HUES48 (cell line): ENCODE data around the gene PPP1R8.

Experiments
- H3K27ac ChIP-seq: one replicate; pipeline ENCODE4 v1.7.0; 2013; ENCODE audit warnings: low read depth, low read length, inconsistent platforms
- H3K27me3 ChIP-seq: 2 replicates; pipeline ENCODE4 v1.6.1; 2013; ENCODE audit warnings: mild to moderate bottlenecking, low read length; ENCODE audit not compliant: control insufficient read depth, insufficient read depth
- H3K36me3 ChIP-seq: 2 replicates; pipeline ENCODE4 v1.6.1; 2013; ENCODE audit warnings: low read length; ENCODE audit not compliant: control insufficient read depth, insufficient read depth
- H3K4me1 ChIP-seq: 2 replicates; pipeline ENCODE4 v1.6.1; 2013; ENCODE audit warnings: mild to moderate bottlenecking, low read length; ENCODE audit not compliant: control insufficient read depth, insufficient read depth
- H3K4me3 ChIP-seq: 2 replicates; pipeline ENCODE4 v1.5.1; 2013; ENCODE audit warnings: mild to moderate bottlenecking, low read depth, low read length
- H3K9ac ChIP-seq: 2 replicates; pipeline ENCODE4 v1.6.1; 2013; ENCODE audit warnings: mild to moderate bottlenecking, low read depth, low read length, moderate library complexity
- H3K9me3 ChIP-seq: 2 replicates; pipeline ENCODE4 v1.6.1; 2013; ENCODE audit warnings: low read length; ENCODE audit not compliant: control insufficient read depth, insufficient read depth

Gene PPP1R8

GRCh38 chr1:27872802-27873551 is 42.4 kb downstream of the PPP1R8 start:
- Histone ChIP-seq H3K36me3 (no peaks in the 10 kb centered on the region), H3K4me1 (no peaks in the 10 kb centered on the region), H3K4me3 (peak overlapping the region; percentile 84), H3K27ac (no peak overlapping the region), H3K9ac (peak overlapping the region; percentile 10; the same call in 1 of the 2 replicates), H3K9me3 (no peaks in the 10 kb centered on the region), H3K27me3 (no peaks in the 10 kb centered on the region)

GRCh38 chr1:27873671-27874384 is 43.2 kb downstream of the PPP1R8 start:
- Histone ChIP-seq H3K9me3 (no peaks in the 10 kb centered on the region), H3K36me3 (no peaks in the 10 kb centered on the region), H3K27ac (no peak overlapping the region), H3K4me1 (no peaks in the 10 kb centered on the region), H3K9ac (no peak overlapping the region), H3K27me3 (no peaks in the 10 kb centered on the region), H3K4me3 (no peak overlapping the region)

- Histone ChIP-seq H3K9me3 (no peaks in the 10 kb centered on the region), H3K9ac (no peak overlapping the region), H3K27ac (no peak overlapping the region), H3K4me3 (no peak overlapping the region), H3K27me3 (no peaks in the 10 kb centered on the region), H3K36me3 (peaks cover 9% of the 10 kb centered on the region; the same call in 1 of the 2 replicates), H3K4me1 (no peaks in the 10 kb centered on the region)
These were observed 45.9 kb downstream of the PPP1R8 start for GRCh38 chr1:27876341-27877114.

GRCh38 chr1:27877115-27877416 is 46.5 kb downstream of the PPP1R8 start:
- Histone ChIP-seq H3K4me1 (no peaks in the 10 kb centered on the region), H3K27me3 (no peaks in the 10 kb centered on the region), H3K27ac (no peak overlapping the region), H3K4me3 (no peak overlapping the region), H3K9me3 (no peaks in the 10 kb centered on the region), H3K9ac (no peak overlapping the region), H3K36me3 (peaks cover 12% of the 10 kb centered on the region)

- Histone ChIP-seq H3K4me1 (no peaks in the 10 kb centered on the region), H3K4me3 (no peak overlapping the region), H3K27ac (no peak overlapping the region), H3K36me3 (peaks cover 22% of the 10 kb centered on the region), H3K27me3 (no peaks in the 10 kb centered on the region), H3K9me3 (no peaks in the 10 kb centered on the region), H3K9ac (no peak overlapping the region)
These were observed 47.5 kb downstream of the PPP1R8 start for GRCh38 chr1:27878039-27878438.

GRCh38 chr1:27878787-27879335 is 48.3 kb downstream of the PPP1R8 start:
- no peaks in the 10 kb centered on the region for H3K4me1 ChIP-seq
- H3K27ac ChIP-seq = no peak overlapping the region
- no peak overlapping the region for H3K9ac ChIP-seq
- no peak overlapping the region for H3K4me3 ChIP-seq
- peaks cover 28% of the 10 kb centered on the region for H3K36me3 ChIP-seq
- no peaks in the 10 kb centered on the region for H3K27me3 ChIP-seq
- H3K9me3 ChIP-seq = no peaks in the 10 kb centered on the region

- H3K9me3 ChIP-seq = no peaks in the 10 kb centered on the region
- no peak overlapping the region for H3K9ac ChIP-seq
- no peaks in the 10 kb centered on the region for H3K4me1 ChIP-seq
- no peaks in the 10 kb centered on the region for H3K27me3 ChIP-seq
- peaks cover 34% of the 10 kb centered on the region for H3K36me3 ChIP-seq
- no peak overlapping the region for H3K27ac ChIP-seq
- H3K4me3 ChIP-seq = no peak overlapping the region
These were observed 48.9 kb downstream of the PPP1R8 start for GRCh38 chr1:27879374-27880082.

GRCh38 chr1:27882543-27882903 is 51.9 kb downstream of the PPP1R8 start:
- Histone ChIP-seq H3K4me3 (no peak overlapping the region), H3K27me3 (no peaks in the 10 kb centered on the region), H3K9ac (no peak overlapping the region), H3K4me1 (no peaks in the 10 kb centered on the region), H3K36me3 (peaks cover 63% of the 10 kb centered on the region), H3K9me3 (no peaks in the 10 kb centered on the region), H3K27ac (no peak overlapping the region)

GRCh38 chr1:27883536-27883935 is 53.0 kb downstream of the PPP1R8 start:
- H3K27ac ChIP-seq = no peak overlapping the region
- H3K9me3 ChIP-seq = no peaks in the 10 kb centered on the region
- peaks cover 65% of the 10 kb centered on the region for H3K36me3 ChIP-seq
- no peaks in the 10 kb centered on the region for H3K4me1 ChIP-seq
- H3K9ac ChIP-seq = no peak overlapping the region
- no peak overlapping the region for H3K4me3 ChIP-seq
- no peaks in the 10 kb centered on the region for H3K27me3 ChIP-seq

- no peaks in the 10 kb centered on the region for H3K9me3 ChIP-seq
- no peak overlapping the region for H3K9ac ChIP-seq
- no peak overlapping the region for H3K27ac ChIP-seq
- H3K36me3 ChIP-seq = peaks cover 70% of the 10 kb centered on the region
- H3K4me1 ChIP-seq = no peaks in the 10 kb centered on the region
- H3K4me3 ChIP-seq = no peak overlapping the region
- no peaks in the 10 kb centered on the region for H3K27me3 ChIP-seq
These were observed 53.7 kb downstream of the PPP1R8 start for GRCh38 chr1:27884006-27884954.
